A172 (cell line): ENCODE data around the gene SELENOF. TPM values are rescaled to one million over a fixed set of nuclear protein-coding genes. Genes with fewer than 3 reads are reported as not detected.
"Not testable (repeated sequence)": the region's sequence is repeated elsewhere in the genome, so short reads cannot be mapped to it uniquely, and the experiment has no call there.

Experiments used
- DNase-seq: peaks from one replicate; pipeline ENCODE4 v3.0.0-alpha.2; 2015; ENCODE audit warnings: low spot score
- total RNA-seq: library from RNA; depleted of rRNA; stranded (reverse); fragments of >200 nt; shearing (Covaris generic); gene quantifications from 2 replicates; pipeline ENCODE4 v1.2.3, GENCODE V29; 2014

SELENOF gene
- total RNA-seq, 1 experiment from 2014 or later: 151 TPM

- DNase-seq: no peak
Observed at GRCh38 chr1:86858524-86859261, 55.2 kb downstream of the SELENOF start.

DNA sequence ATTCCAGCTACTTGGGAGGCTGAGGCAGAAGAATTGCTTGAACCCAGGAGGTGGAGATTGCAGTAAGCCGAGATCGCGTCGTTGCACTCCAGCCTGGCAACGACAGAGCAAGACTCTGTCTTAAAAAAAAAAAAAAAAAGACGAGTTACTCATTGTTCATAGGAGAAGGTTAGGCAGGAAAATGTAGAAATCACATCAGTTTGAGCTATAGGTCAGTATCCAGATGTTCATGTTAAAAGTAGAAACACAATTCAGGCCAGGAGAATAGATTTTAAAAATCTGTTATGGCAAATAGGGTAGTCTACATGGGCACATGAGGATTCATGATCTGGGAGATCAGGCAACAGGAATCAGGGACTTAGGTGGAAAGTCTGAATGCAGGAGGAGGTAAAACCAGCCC lies 57.7 kb downstream of the SELENOF start:
- DNase-seq: no peak

- no peak for DNase-seq
Observed at GRCh38 chr1:86854352-86854751, 59.6 kb downstream of the SELENOF start.

DNA sequence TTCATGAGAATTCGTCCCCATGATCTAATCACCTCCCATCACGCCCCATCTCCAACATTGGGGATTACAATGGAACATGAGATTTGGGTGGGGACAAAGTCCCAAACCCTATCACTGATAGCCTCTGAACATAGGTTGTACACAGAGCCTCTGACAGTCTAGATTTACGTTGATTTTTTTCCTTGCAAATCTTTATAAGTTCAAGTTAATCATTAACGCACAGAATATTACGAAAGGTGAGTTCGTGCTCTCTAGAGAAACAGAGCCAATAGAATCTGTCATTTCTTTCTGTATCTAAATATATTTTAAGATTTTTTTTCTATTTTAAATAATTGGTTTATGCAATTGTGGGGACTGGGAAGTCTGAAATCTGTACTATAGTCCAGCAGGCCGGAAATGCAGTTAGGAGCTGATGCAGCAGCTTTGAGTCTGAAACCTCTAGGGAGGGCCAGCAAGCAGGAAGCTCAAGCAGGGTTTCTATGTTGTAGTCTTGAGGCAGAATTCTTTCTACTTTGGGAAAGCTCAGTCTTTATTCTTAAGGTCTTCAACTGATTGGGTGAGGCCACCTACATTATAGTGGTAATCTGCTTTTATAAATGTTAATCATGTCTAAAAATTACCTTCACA lies 61.0 kb downstream of the SELENOF start:
- no peak for DNase-seq

GRCh38 chr1:86852289-86852688 lies 61.6 kb downstream of the SELENOF start:
- DNase-seq: no peak

DNA sequence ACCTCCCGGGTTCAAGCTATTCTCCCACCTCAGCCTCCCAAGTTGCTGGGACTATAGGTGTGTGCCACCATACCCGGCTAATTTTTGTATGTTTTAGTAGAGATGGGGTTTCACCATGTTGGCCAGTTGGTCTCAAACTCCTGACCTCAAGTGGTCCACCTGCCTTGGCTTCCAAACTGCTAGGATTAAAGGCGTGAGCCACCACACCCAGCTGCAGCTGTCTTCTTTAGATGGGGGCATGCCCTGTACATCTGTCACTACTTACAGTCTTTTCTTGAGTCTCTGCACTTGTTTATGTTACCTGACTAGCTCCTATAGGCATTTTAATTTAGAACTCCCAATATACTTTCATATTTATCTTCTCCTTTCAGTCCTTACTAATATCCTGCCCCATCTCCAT lies 64.2 kb downstream of the SELENOF start:
- no peak for DNase-seq

DNA sequence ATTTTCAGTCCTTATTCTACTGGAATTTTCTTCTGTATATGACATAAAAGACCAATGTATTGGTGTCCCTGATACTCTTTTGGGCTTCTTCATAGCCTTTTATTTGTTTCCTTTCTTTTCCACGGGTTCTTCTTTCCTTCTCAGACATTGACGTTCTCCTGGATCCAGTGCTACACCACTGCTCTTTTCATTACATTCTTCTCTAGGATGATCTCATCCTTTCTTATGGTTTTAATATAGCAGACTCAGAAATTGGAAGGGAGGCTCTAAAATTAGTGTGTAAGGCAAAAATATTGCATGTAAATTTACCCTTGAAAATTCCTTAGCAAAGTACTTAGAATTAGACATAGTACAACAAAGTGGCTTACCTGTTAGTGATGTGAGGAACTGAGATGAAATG lies 65.3 kb downstream of the SELENOF start:
- no peak for DNase-seq

- DNase-seq: peak; percentile 38
Observed at GRCh38 chr1:86846164-86846647, 67.7 kb downstream of the SELENOF start.

GRCh38 chr1:86845514-86845913 lies 68.4 kb downstream of the SELENOF start:
- DNase-seq: no peak

- DNase-seq: no peak
Observed at GRCh38 chr1:86841116-86841515, 72.8 kb downstream of the SELENOF start.

GRCh38 chr1:86833461-86834215 lies 80.3 kb downstream of the SELENOF start:
- peak; percentile 72 for DNase-seq

GRCh38 chr1:86832433-86832832 lies 81.5 kb downstream of the SELENOF start:
- no peak for DNase-seq

DNA sequence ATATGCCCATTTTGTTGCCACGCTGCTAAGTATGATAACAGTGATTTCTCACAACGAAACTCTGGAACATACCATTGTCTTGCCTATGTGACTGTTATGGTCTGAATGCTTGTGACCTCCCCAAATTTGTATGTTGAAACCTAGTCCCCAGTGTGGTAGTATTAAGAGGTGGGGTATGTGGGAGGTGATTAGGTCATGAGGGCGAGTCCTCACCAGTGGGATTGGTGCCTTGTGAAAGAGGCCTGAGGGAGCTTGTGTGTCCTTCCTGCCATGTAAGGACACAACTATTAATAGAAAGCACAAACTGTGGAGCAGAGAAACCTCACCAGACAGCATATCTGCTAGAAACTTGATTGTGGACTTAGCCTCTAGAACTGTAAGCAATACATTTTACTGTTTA lies 84.6 kb downstream of the SELENOF start:
- DNase-seq: no peak

DNA sequence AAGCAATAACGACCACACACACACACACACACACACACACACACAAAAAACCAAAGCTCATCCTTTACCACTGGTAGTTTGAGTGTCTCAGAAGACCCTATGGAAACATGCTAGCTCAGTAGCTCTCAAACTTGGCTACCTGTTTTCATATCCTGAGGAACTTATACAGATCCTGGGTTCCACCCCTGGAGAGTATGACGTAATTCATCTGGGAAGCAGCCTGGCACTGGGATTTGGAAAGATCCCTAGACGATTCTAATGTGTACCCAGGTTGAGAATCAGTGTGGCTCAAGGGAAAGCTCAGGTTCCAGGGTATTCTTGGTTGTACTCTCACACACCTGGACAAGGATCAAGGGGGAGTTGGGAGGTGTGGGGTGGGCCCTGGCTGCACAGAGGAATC lies 85.9 kb downstream of the SELENOF start:
- no peak for DNase-seq

- no peak for DNase-seq
Observed at GRCh38 chr1:86826856-86827255, 87.1 kb downstream of the SELENOF start.

- peak; percentile 23 for DNase-seq
Observed at GRCh38 chr1:86825319-86825718, 88.6 kb downstream of the SELENOF start.

DNA sequence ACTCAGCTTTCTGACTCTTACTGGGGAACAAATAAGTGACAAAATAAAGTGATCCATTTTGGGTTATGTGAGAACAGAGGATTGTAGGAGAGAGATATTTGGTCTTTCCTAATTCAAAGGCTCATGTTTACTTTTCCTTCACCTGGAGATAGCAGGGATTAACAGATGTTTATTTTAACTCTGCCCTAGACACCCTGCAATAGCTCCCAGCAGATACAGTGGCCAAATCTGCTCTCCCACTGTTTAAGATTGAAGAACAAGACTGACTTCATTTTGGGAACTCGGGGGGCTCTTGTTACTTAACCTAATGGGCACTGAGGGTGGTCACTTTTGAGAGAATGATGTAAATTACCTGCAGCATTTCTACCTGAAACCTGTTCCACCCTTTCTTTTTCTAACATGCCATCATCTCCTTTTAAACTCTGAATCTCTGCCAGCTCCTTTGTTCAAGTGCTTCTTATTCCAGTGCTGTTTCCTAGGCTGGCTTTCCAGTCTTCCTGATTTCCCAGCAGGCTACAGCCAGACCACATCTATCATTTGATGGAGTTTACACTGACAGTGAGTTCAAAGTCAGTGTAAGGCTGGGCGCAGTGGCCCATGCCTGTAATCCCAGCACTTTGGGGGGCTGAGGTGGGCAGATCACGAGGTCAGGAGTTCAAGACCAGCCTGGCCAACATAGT lies 90.0 kb downstream of the SELENOF start:
- no peak for DNase-seq

DNA sequence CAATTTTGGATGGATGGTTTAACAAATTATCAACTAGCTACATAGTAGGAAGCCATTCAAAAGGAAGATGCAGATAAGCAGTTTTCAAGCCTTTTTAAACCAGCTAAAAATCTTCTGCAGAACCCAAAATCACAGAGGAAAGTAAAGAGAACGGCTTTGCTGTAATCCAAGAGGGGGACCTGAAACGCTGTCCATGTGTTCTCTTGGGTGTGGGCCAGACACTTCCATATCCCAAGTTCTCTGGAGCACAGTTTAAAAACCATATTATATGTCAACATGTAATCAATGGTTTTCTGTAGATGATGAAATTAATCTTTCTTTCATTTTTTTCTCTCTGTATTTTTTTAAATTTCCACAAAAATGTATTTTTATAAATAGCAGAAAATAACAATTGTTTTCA lies 90.5 kb downstream of the SELENOF start:
- no peak for DNase-seq

GRCh38 chr1:86822459-86822858 lies 91.5 kb downstream of the SELENOF start:
- no peak for DNase-seq

DNA sequence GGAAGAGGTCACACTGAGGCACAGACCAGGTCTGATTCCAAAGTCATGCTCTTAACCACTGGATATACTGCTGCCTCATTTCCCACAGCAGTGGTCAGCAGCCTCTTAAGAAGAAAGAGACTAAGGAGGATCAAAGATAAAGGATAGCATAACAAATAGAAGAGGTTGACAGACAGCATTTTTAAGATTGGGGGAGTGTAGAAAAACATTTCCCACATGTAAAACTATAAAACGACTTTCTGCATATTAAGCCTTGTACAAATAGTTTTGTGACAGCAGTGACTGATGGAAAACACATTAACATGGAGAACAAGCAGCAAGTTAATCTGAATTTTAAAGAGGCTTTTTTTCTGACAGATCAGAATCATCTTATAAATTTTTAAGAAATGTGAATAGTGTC lies 92.0 kb downstream of the SELENOF start:
- no peak for DNase-seq

DNA sequence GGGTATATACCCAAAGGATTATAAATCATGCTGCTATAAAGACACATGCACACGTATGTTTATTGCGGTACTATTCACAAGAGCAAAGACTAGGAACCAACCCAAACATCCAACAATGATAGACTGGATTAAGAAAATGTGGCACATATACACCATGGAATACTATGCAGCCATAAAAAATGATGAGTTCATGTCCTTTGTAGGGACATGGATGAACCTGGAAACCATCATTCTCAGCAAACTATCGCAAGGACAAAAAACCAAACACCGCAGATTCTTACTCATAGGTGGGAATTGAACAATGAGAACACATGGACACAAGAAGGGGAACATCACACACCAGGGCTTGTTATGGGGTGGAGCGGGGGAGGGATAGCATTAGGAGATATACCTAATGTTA lies 94.0 kb downstream of the SELENOF start:
- not testable (repeated sequence) for DNase-seq

DNA sequence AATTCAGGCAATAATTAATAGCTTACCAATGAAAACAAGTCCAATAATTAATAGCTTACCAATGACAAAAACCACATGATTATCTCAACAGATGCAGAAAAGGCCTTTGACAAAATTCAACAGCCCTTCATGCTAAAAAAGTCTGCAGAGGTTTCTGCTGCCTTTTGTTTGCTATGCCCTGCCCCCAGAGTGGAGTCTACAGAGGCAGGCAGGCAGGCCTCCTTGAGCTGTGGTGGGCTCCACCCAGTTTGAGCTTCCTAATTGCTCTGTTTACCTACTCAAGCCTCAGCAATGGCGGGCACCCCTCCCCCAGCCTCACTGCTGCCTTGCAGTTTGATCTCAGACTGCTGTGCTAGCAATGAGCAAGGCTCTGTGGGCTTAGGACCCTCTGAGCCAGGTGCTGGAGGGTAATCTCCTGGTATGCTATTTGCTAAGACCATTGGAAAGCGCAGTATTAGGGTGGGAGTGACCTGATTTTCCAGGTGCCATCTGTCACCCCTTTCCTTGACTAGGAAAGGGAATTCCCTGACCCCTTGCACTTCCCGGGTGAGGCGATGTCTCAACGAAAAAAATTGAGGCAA lies 96.6 kb downstream of the SELENOF start:
- not testable (repeated sequence) for DNase-seq
